Stimulated activated CD8-positive, alpha-beta memory T cell treated with anti-CD3 and anti-CD28 coated beads, Interleukin-15, amount 100 ng/mL, for 24 hours (primary cell): ENCODE measurements around the gene CDK1.
"Not testable (repeated sequence)": the region's sequence is repeated elsewhere in the genome, so short reads cannot be mapped to it uniquely, and the experiment has no call there.

Experiments
- DNase-seq: peaks from one replicate; pipeline ENCODE4 v3.0.0-alpha.2; 2020; ENCODE audit warnings: low read depth

CDK1 gene

GRCh38 chr10:60816628-60817397 is 38.5 kb downstream of the CDK1 start:
- no peak for DNase-seq

- no peak for DNase-seq
Observed at GRCh38 chr10:60817398-60817805, 39.1 kb downstream of the CDK1 start.

DNA sequence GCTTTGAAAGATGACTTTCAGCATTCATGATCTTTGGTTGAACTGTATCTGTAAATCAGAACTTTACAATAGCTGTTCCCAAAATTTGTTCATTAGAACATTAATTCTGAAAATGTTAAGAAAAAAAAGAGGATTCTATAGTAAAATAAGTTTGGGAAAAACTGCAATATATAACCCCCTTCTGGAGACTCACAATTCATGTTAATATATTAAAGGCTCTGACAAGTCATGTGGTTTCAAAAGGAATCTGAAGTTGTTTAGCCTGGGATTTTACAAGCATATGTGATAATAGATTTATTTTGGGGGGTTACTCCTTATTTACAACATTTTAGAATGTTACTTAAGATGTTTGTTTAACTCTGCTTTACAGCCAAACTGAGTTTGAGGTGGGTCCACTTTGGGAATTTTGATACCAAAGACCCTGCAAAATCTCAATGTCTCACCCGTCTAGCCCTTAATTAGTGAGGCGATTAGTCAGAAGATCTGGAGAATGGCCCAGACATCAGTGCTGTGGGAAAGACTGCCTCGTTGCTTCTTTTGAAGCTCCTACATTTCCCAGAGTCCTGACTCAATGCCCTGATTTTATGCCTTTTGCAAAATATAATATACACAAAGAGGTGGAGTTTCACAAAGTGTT is 40.0 kb downstream of the CDK1 start:
- DNase-seq: no peak

- DNase-seq: no peak
Observed at GRCh38 chr10:60819271-60819670, 41.0 kb downstream of the CDK1 start.

DNA sequence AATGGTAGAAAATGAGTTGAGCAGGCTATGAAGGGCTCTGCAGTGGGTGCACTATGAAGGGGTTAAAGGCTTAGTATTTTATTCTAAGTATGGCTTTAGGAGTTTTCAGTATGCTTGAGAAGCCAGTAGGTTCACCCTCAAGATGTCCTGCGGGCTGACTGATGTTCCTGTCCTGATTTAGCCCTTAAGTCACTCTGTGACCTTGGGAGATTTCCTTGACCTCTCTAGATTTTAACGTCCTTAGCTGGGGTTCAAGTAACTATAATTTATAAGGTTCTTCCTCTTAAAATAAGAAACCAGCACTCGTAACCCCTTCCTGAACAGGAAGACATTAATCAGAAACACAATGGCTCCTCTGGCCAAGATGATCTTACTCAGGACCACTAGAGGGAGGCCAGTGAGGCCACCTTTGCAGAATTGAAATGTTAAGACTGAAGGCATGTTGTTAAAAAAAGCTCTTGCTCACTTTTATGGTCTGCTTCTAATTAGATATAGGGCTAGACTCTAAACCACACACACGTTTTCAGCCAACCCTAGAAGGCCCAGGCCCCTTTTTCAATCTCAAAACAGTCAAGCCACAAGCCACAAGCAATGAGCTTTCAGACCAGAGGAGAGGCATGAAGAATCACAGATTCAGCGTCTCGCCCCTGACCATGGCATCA is 41.9 kb downstream of the CDK1 start:
- no peak for DNase-seq

DNA sequence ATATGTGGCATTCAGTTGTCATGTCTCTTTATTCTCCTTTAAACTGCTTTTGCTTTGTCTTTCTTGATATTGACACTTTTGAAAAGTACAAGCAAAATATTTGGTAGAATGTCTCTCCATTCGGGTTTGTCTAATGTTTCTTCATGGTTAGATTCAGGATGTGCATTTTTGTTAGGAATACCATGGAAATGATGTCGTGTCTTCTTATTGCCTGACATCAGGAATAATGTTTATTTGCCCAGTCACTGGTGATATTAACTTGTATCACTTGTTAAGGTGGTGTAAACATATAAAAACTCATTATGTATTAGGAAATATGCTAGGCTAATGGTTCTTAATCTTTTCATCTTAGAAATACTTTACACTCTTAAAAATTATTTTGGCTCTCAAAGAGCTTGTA is 43.4 kb downstream of the CDK1 start:
- no peak for DNase-seq

DNA sequence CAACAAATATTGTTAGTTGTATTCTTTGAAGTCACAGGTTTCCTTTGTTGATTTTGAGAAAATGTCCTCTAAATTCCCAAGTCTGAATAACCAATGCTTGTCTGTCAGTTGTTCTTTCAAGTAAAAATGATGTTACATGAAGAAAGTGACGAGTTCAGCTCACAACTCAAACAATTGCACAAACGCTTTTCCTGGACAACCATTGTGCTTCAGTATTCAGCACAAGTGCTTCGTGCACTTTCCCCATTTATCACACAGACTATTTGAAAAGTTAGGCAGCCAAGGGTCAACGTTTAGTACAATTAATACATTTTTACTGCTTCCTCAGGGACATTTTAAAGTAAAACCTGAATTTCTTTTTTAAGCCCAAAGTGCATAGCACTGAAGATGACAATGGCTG is 44.5 kb downstream of the CDK1 start:
- DNase-seq: no peak

DNA sequence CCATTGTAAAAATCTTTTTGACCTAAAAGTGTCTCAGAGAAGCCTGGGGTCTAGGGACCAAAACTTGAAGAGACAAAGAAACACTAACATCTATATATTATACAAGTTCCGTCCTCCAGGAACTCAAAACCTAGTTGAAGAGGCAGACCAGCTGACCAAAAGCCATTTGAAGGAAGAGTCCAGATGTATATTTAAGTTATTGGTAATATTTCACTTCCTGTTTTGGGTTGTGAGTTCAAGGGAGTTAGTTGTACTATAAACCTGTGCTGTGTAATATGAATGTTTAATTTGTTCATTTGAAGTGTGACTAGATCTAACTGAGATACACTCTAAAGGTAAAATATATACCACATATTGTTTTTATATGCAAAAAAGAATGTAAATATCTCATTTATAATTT is 45.0 kb downstream of the CDK1 start:
- DNase-seq: no peak

- no peak for DNase-seq
Observed at GRCh38 chr10:60825520-60825919, 47.2 kb downstream of the CDK1 start.

GRCh38 chr10:60827791-60828488 is 49.7 kb downstream of the CDK1 start:
- DNase-seq: no peak

- no peak for DNase-seq
Observed at GRCh38 chr10:60828489-60828852, 50.2 kb downstream of the CDK1 start.

- DNase-seq: not testable (repeated sequence)
Observed at GRCh38 chr10:60832136-60832535, 53.9 kb downstream of the CDK1 start.

DNA sequence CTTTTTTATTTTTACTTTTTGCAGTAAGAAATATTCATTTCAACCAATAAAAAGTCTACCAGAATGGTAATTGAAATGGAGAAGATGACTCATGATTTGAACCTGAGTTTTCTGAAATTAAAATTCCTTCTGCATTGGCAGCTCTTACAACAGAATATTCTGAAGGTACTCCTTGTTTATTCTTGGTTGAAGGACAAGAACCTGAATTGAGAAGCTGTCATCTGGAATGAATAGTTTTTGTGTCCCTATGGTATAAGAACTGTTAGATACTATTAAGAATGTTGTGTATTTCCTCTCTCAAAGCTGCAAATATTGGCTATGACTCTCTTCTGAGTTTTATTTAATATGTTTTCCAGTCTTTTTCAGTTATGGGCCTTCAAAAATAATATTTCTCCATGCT is 56.1 kb downstream of the CDK1 start:
- DNase-seq: no peak

DNA sequence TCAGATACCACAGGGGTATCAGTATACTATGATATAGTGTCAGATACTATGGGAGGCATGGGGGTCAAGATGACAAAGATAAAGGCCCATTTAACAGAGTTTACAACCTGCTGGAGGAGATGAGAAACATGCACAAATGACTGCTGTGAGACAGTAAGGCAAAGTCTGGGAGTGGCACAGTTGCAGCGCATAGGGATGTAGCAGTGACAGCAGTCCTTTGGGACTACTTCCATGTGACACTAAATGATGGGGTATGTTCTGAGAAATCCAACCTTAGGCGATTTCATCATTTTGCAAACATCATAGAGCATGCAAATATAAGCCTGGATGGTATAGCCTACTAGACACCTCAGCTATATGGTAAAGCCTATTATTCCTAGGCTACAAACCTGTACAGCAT is 56.8 kb downstream of the CDK1 start:
- no peak for DNase-seq

DNA sequence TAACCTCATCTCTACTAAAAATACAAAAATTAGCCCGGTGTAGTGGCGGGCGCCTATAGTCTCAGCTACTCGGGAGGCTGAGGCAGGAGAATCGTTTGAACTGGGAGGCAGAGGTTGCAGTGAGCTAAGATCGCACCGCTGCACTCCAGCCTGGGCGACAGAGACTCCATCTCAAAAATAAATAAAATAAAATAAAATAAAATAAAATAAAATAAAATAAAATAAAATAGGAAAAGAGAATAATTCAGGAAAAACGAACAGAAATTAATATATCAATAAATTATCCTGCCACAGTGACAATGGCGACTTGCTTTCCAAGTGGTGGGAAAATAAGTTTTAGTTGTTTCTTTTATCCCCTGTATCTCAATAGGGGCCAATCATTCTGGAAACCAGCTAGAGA is 62.9 kb downstream of the CDK1 start:
- DNase-seq: not testable (repeated sequence)

- no peak for DNase-seq
Observed at GRCh38 chr10:60842694-60843093, 64.4 kb downstream of the CDK1 start.
